NCI-H1092 treated with DMSO at 0.1 percent for 48 hours (cell line): ENCODE results near the gene ARL17B.
A peak's percentile ranks its signal among the peaks of the same experiment; 100 is the strongest.
"Not testable (repeated sequence)": the region's sequence is repeated elsewhere in the genome, so short reads cannot be mapped to it uniquely, and the experiment has no call there.

Source experiments
- DNase-seq: peaks from one replicate; lab custom pipeline; 2025; lab: John Stamatoyannopoulos, UW

ARL17B gene

GRCh38 chr17:46249153-46249552, 112.4 kb downstream of the ARL17B start:
- not testable (repeated sequence) for DNase-seq

- DNase-seq, result not testable (repeated sequence)
Observed at GRCh38 chr17:46244949-46245768, 116.4 kb downstream of the ARL17B start.

GRCh38 chr17:46244339-46244913, 117.1 kb downstream of the ARL17B start:
- DNase-seq, result not testable (repeated sequence)

- not testable (repeated sequence) for DNase-seq
Observed at GRCh38 chr17:46243928-46244327, 117.6 kb downstream of the ARL17B start.

GRCh38 chr17:46243505-46243904, 118.1 kb downstream of the ARL17B start:
- DNase-seq, result not testable (repeated sequence)

GRCh38 chr17:46231359-46231758, 130.2 kb downstream of the ARL17B start:
- not testable (repeated sequence) for DNase-seq

GRCh38 chr17:46225274-46225794, 136.2 kb downstream of the ARL17B start:
- peak; percentile 90 for DNase-seq

GRCh38 chr17:46224864-46225263, 136.7 kb downstream of the ARL17B start:
- not testable (repeated sequence) for DNase-seq
